ENCODE measurements around the gene NUB1. TPM values are rescaled to one million over a fixed set of nuclear protein-coding genes. Genes with fewer than 3 reads are reported as not detected.

Gene NUB1
- total RNA-seq, 2 donors from 2014 or later: 33.0 to 37.9 TPM

DNA sequence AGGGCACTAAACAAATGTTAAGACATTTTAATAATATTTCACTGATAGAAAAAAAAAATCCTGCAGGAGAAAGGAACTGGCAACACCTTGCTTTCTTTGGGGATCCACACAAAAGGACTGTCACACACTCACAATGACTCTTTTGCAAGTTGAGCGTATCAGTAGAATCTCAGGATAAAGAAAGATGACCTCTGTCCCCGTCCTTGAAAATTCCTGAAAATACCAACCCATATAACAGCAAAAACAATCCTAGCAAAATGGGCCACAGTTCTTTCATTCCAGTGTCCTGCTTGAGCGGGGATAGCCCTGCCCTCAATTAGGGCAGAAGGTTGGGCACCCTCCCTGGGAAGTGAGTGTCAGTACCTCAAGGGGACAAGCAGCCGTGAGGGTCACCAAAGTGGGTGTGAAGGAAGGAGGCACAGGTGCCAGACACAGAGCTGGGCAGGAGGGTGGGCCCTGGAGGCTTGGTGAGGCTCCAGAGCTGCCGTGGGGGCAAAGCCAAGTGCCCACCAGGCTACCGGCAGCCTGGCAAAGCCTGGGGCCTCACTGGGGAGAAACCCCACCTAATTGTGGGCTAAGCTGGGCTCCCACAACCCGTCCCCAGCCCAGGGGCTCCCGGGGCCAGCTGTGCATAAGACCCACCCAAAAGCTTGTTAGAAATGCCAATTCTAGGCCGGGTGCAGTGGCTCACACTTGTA lies 65.4 kb downstream of the NUB1 start:
- no peak for DNase-seq (ENCODE audit: low spot score)
- intact Hi-C loops (cut with DNase I): no loop called here

DNA sequence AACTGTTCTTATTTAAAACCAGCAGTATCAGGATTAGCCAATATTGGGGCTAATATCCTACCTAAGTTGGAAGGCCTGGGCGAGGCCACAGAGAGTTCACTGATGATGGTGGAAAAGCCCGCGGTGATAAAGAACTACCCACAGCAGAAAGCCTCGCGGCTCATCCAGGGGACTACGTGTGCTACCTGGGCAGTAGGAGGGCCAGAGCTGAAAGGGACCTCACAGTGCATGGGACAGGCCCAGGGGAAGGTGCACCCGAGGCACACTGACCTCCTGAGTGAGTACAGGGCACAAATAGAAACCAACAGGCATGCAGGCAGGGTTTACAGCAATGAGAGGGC lies 66.9 kb downstream of the NUB1 start:
- intact Hi-C loops (cut with DNase I): no loop called here
- DNase-seq (ENCODE audit: low spot score): no peak

GRCh38 chr7:151408839-151409666 lies 67.4 kb downstream of the NUB1 start:
- DNase-seq (ENCODE audit: low spot score): no peak
- intact Hi-C loops (cut with DNase I): no loop called here

- DNase-seq (ENCODE audit: low spot score): no peak
- intact Hi-C loops (cut with DNase I): no loop called here
Observed at GRCh38 chr7:151409667-151410404, 68.2 kb downstream of the NUB1 start, which contains the start of gene WDR86. TSS of gene WDR86 (minus strand) at chr7:151410038. CDS start at chr7:151409589, 449 bp downstream.

GRCh38 chr7:151410405-151411390 lies 69.1 kb downstream of the NUB1 start:
- intact Hi-C loops (cut with DNase I): no loop called here
- DNase-seq (ENCODE audit: low spot score): no peak

- intact Hi-C loops (cut with DNase I): no loop called here
- no peak for DNase-seq (ENCODE audit: low spot score)
Observed at GRCh38 chr7:151411551-151411950, 69.9 kb downstream of the NUB1 start.

DNA sequence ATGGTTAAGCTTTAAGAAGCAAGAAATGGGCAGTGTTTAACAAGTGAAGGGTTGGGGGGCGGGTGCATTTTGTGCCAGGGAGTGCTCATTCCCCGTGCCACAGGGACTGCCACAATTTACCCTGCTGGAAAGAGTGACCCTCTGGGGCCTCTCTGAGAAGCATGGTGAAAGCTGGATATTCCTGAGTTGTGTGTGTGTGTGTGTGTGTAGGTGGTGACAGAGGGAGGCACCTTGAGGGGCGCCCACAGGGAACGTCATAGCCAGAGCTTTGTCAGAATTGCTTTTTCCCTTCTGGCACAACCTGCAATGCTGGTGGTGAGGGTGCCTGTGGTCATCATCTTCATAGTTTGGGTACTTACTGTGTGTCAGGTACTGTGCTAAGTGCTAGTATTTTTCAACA lies 70.7 kb downstream of the NUB1 start:
- DNase-seq (ENCODE audit: low spot score): no peak
- intact Hi-C loops (cut with DNase I): no loop called here

GRCh38 chr7:151413241-151413640 lies 71.6 kb downstream of the NUB1 start:
- intact Hi-C loops (cut with DNase I): no loop called here
- DNase-seq (ENCODE audit: low spot score): no peak

DNA sequence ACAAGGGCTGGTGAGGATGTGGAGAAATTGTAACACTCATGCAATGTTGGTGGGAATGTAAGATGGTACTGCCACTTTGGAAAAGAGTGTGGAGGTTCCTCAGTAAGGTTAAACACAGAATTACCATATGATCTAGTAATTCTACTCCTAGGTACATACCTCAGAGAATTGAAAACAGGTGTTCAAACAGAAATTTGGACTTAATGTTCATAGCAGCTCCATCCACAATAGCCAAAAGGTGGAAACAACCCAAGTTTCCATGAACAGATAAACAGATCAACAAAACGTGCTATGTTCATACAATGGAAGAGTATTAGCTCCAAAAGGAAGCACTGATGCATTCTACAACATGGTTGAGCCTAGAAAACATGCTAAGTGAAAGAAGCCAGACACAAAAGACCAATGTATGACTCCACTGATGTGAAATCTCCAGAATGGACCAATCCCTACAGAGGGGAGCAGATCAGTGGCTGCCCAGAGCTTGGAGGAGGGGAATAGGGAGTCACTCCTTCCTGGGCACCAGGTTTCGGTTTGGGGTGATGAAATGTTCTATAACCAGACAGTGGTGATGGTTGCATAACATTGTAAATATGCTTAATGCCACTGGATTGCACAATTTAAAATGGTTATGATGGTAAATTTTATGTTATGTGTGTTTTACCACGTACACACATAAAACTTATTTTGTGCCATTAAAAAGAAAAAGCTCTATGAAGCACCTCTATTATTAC lies 73.9 kb downstream of the NUB1 start:
- intact Hi-C loops (cut with DNase I): no loop called here
- DNase-seq (ENCODE audit: low spot score): no peak

DNA sequence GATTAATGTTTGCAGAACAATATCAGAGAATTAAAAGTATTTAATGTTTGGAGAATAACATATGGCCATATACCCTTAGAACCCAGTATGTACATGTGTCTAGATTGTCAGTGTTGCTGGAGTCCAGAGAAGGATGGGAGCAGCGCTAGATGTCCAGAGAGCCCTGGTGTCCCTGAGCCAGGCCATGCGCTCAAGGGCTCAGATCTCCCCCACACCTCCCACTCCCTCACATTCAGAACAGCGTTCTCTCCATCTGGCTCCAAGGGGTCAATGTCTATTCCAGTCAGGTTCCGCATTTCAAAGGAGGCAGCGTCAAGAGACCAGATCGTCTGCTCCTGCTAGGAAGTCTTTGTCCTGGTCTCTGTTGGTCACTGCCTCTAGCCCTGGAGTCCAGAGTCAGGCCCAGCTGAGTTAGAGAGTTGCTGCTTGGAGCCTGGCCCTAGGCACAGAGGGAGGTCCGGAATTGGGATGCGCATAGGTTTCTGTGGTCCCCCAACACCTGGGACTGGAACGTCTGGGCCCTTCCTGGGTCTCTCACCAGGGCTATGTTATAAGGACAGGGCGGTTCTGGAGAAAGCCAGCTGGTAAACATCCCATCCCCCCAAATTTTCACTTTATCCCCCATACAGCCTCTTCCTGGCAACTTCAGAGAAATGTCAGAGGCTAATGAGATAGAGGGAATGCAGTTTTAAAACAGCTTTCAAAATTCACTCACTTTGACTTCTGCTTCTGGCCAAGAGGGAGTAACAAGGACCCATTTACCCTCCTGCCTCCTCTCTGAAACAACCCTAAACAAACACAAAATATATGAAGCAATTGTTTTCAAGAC lies 74.7 kb downstream of the NUB1 start:
- intact Hi-C loops (cut with DNase I): no loop called here
- DNase-seq (ENCODE audit: low spot score): no peak

GRCh38 chr7:151416941-151417315 lies 75.3 kb downstream of the NUB1 start:
- DNase-seq (ENCODE audit: low spot score): no peak
- intact Hi-C loops (cut with DNase I): no loop called here

GRCh38 chr7:151420144-151420543 lies 78.5 kb downstream of the NUB1 start:
- intact Hi-C loops (cut with DNase I): no loop called here
- peak; percentile 50 for DNase-seq (ENCODE audit: low spot score)

GRCh38 chr7:151422212-151422611 lies 80.6 kb downstream of the NUB1 start:
- intact Hi-C loops (cut with DNase I): no loop called here
- no peak for DNase-seq (ENCODE audit: low spot score)

GRCh38 chr7:151423226-151423625 lies 81.6 kb downstream of the NUB1 start:
- intact Hi-C loops (cut with DNase I): no loop called here
- peak; percentile 47 for DNase-seq (ENCODE audit: low spot score)

GRCh38 chr7:151423936-151424335 lies 82.3 kb downstream of the NUB1 start:
- intact Hi-C loops (cut with DNase I): no loop called here
- peak; percentile 67 for DNase-seq (ENCODE audit: low spot score)

DNA sequence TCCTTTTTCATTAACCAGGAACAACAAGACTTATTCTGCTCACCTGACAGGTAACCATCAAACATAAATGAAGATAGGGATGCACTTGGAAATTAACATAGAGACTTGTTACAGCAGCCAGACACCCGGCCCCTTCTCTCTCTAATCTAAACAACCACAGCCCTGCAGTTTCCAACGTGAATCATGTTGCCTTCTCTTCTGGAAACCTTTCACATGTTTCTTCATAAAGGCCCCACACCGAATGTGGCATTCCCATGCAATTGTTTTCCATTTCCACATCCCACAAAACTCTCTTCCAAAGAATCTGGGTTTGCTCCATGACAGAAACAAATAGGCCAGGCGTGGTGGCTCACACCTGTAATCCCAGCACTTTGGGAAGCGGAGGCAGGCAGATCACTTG lies 83.2 kb downstream of the NUB1 start:
- intact Hi-C loops (cut with DNase I): no loop called here
- peak; percentile 38 for DNase-seq (ENCODE audit: low spot score)

DNA sequence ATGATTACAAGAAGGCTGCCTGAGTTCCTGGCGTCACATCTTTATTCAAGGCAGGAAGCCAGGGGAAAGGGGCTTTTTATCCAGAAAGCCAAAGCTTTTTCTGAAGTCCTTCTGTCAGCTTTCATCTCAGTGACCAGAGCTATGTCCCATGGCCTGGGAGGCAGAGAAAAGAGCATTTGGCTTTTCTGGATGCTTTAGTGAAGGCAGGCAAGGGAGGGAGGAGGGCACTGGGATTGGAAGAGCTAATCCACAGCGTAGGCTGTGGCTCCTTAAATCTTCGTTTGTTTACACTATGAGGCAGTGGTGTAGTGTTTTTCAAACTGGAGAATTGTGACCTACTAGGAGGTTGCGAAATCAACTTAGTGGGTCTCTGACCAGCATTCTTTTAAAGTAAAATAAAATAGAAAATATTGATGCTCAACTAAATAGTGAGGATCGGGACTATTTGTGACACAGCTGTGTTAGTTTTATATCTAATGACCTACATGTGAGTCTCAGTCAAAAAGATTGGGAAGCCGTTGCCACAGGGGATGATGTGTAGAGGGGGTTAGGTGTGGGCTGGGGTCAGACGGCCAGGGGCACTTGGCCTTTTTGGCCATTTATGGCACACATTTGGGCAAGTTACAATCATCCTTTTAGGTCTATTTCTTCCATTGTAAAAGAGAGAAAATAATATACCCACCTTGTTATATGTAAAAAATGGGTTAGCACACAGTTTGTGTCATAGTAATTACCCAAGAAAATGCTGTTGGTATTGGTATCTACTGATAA lies 84.2 kb downstream of the NUB1 start:
- intact Hi-C loops (cut with DNase I): no loop called here
- DNase-seq (ENCODE audit: low spot score): peak; percentile 44

Data from posterior vena cava (tissue), 2 donors.